ENCODE data around the gene GLIPR2. TPM values are rescaled to one million over a fixed set of nuclear protein-coding genes. Genes with fewer than 3 reads are reported as not detected.
"Not testable (repeated sequence)": the region's sequence is repeated elsewhere in the genome, so short reads cannot be mapped to it uniquely, and the experiment has no call there.

Gene GLIPR2, protein sequence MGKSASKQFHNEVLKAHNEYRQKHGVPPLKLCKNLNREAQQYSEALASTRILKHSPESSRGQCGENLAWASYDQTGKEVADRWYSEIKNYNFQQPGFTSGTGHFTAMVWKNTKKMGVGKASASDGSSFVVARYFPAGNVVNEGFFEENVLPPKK
- total RNA-seq, result 10 to 100 TPM; 51.3 to 84.9 (median 59.6) TPM

DNA sequence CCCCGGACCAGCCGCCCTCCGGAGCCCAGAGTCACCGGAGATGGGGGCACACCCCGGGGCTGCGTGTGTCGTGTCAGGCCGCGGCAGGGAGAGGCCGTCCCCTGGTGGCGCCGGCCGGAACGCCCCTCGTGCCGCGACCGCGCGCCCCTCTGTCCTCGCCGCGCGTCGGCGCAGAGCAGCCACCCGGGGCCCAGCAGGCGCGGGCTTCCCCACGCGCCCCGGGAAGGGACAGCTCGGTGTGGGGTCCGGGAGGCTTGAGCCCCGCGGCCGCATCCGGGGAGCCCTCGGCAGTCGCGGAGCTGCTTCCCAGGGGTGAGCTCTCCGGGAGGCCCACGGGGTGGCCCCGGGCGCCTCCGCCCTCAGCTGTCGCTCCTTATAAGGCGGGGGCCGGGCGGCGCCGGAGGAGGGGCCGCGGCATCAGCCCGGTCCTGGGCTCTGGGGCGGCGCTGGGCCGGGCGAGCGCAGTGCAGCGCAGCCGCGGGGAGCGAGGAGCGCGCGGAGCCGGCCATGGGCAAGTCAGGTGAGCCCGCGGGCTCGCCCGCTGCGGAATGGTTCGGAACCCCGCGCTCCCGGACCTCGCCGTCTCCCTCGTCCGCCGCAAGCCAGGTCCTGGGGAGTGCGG lies at the start of gene GLIPR2:
TSS of gene GLIPR2 (plus strand) at position 462 of the 622 bp plus-strand sequence. CDS start at position 508, 46 bp downstream.
- Histone ChIP-seq H3K27me3 (no peaks in the 10 kb centered on the region), H3K36me3 (no peaks in the 10 kb centered on the region), H3K4me3 (peak within 1 kb of the TSS; percentile 83 to 99 (median 86)), H3K4me1 (peaks cover 23 to 60% (median 54%) of the 10 kb centered on the region in 4 donors), H3K9me3 (no peaks in the 10 kb centered on the region), H3K27ac (replicated peaks in 1 of 4) (peak within 1 kb of the TSS; percentile 90 to 94 (median 92))
- WGBS, result no CpG with 5 or more reads among the region's 83 CpGs
- intact Hi-C loops (cut with DNase I), result loop anchor here (5.0 kb wide), 1 partner anchor 34 kb away; no protein-coding TSS in a partner anchor
- TF ChIP-seq POLR2A (IDR thresholded peaks at IDR 0.05; ENCODE audit: low read depth), result peak; percentile 43
- peak; percentile 78 to 89 for TF ChIP-seq POLR2AphosphoS5 (IDR thresholded peaks at IDR 0.05)
- TF ChIP-seq, protein P1, sequence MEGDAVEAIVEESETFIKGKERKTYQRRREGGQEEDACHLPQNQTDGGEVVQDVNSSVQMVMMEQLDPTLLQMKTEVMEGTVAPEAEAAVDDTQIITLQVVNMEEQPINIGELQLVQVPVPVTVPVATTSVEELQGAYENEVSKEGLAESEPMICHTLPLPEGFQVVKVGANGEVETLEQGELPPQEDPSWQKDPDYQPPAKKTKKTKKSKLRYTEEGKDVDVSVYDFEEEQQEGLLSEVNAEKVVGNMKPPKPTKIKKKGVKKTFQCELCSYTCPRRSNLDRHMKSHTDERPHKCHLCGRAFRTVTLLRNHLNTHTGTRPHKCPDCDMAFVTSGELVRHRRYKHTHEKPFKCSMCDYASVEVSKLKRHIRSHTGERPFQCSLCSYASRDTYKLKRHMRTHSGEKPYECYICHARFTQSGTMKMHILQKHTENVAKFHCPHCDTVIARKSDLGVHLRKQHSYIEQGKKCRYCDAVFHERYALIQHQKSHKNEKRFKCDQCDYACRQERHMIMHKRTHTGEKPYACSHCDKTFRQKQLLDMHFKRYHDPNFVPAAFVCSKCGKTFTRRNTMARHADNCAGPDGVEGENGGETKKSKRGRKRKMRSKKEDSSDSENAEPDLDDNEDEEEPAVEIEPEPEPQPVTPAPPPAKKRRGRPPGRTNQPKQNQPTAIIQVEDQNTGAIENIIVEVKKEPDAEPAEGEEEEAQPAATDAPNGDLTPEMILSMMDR (IDR thresholded peaks at IDR 0.05), result peak in 2 of 3 experiments; percentile 31 to 35
- TF ChIP-seq EP300 (IDR thresholded peaks at IDR 0.05), result no peak
- DNase-seq (ENCODE audit: extremely low spot score), result no peak

GRCh38 chr9:36087054-36087453 lies 49.5 kb upstream of the GLIPR2 start:
- intact Hi-C loops (cut with DNase I); H3K9me3 ChIP-seq; DNase-seq (ENCODE audit: extremely low spot score); H3K4me3 ChIP-seq; H3K27me3 ChIP-seq; H3K27ac ChIP-seq (replicated peaks in 1 of 4): not testable (repeated sequence)
- H3K36me3 ChIP-seq, result peaks cover 0 to 43% (median 8%) of the 10 kb centered on the region in 4 donors
- peaks cover 9 to 16% (median 15%) of the 10 kb centered on the region in 4 donors for H3K4me1 ChIP-seq

GRCh38 chr9:36088020-36088419 lies 48.5 kb upstream of the GLIPR2 start:
- Histone ChIP-seq H3K36me3 (peaks cover 0 to 40% (median 7%) of the 10 kb centered on the region in 4 donors), H3K27me3 (no peaks in the 10 kb centered on the region), H3K27ac (replicated peaks in 1 of 4) (no peak overlapping the region), H3K9me3 (no peaks in the 10 kb centered on the region), H3K4me1 (peaks cover 9 to 18% (median 15%) of the 10 kb centered on the region in 4 donors), H3K4me3 (no peak overlapping the region)
- TF ChIP-seq EP300 (IDR thresholded peaks at IDR 0.05), result no peak
- no peak for TF ChIP-seq POLR2AphosphoS5 (IDR thresholded peaks at IDR 0.05)
- TF ChIP-seq, protein P1 (IDR thresholded peaks at IDR 0.05), result no peak
- TF ChIP-seq POLR2A (IDR thresholded peaks at IDR 0.05; ENCODE audit: low read depth), result no peak
- WGBS, result 91% methylated on average over 3 of the region's 3 CpGs
- intact Hi-C loops (cut with DNase I), result no loop called here
- DNase-seq (ENCODE audit: extremely low spot score), result no peak

GRCh38 chr9:36091026-36091953 lies 45.2 kb upstream of the GLIPR2 start:
- TF ChIP-seq, protein P1 (IDR thresholded peaks at IDR 0.05), result no peak
- TF ChIP-seq EP300 (IDR thresholded peaks at IDR 0.05), result no peak
- no peak for TF ChIP-seq POLR2AphosphoS5 (IDR thresholded peaks at IDR 0.05)
- no peak for TF ChIP-seq POLR2A (IDR thresholded peaks at IDR 0.05; ENCODE audit: low read depth)
- intact Hi-C loops (cut with DNase I), result no loop called here
- Histone ChIP-seq H3K27me3 (no peaks in the 10 kb centered on the region), H3K4me1 (peaks cover 9 to 18% (median 15%) of the 10 kb centered on the region in 4 donors), H3K9me3 (no peaks in the 10 kb centered on the region), H3K36me3 (peaks cover 0 to 9% (median 3%) of the 10 kb centered on the region in 4 donors), H3K27ac (replicated peaks in 1 of 4) (no peak overlapping the region), H3K4me3 (no peak overlapping the region)
- 19% methylated on average over 8 of the region's 8 CpGs for WGBS
- no peak for DNase-seq (ENCODE audit: extremely low spot score)

GRCh38 chr9:36092014-36092413 lies 44.5 kb upstream of the GLIPR2 start:
- 92% methylated on average over 1 of the region's 1 CpG for whole genome bisulfite sequencing
- TF ChIP-seq POLR2AphosphoS5 (IDR thresholded peaks at IDR 0.05) (no peak), POLR2A (IDR thresholded peaks at IDR 0.05; ENCODE audit: low read depth) (no peak), EP300 (IDR thresholded peaks at IDR 0.05) (no peak)
- TF ChIP-seq, protein P1 (IDR thresholded peaks at IDR 0.05), result no peak
- Histone ChIP-seq H3K27me3 (no peaks in the 10 kb centered on the region), H3K36me3 (peaks cover 0 to 2% (median 0%) of the 10 kb centered on the region in 4 donors), H3K4me1 (peaks cover 9 to 18% (median 15%) of the 10 kb centered on the region in 4 donors), H3K9me3 (no peaks in the 10 kb centered on the region), H3K4me3 (no peak overlapping the region), H3K27ac (replicated peaks in 1 of 4) (peak overlapping the region in 1 of 4 donors; percentile 12)
- intact Hi-C loops (cut with DNase I), result no loop called here
- no peak for DNase-seq (ENCODE audit: extremely low spot score)
